GM12878 (cell line): ENCODE results near the gene INKA1. TPM values are rescaled to one million over a fixed set of nuclear protein-coding genes. Genes with fewer than 3 reads are reported as not detected.

Source experiments
- ATAC-seq: fragments of 200-7000 bp; cut with Tn5 transposase; 3 replicates; pipeline ENCODE4 v1.9.1; 2020; ENCODE audit warnings: mild to moderate bottlenecking, moderate library complexity
- BruUV-seq: library from RNA; stranded (reverse); fragments of 400-500 nt; replicated peaks from 2 replicates; lab custom pipeline; 2021; lab: Mats Ljungman, UMichigan
- CTCF ChIA-PET: fragments of 300-600 bp; sonication (Branson Sonifier 250); formaldehyde crosslinking; extraction: SDS; loops from one replicate; lab custom pipeline; 2021; ENCODE audit warnings: inconsistent platforms; lab: Yijun Ruan, JAX
- POLR2A ChIA-PET: fragments of 350-600 bp; formaldehyde crosslinking; extraction: SDS; loops from one replicate; lab custom pipeline; 2021; ENCODE audit warnings: inconsistent platforms; lab: Charles Lee
- RAD21 ChIA-PET: fragments of 300-600 bp; sonication (Branson Sonifier 250); formaldehyde crosslinking; loops from one replicate; lab custom pipeline; 2023; ENCODE audit warnings: antibody characterized with exemption; ENCODE audit not compliant: unreplicated experiment; lab: Charles Lee
- SMC1A ChIA-PET: fragments of 300-600 bp; sonication (Branson Sonifier 250); formaldehyde crosslinking; loops from one replicate; lab custom pipeline; 2023; ENCODE audit not compliant: unreplicated experiment, uncharacterized antibody; lab: Charles Lee
- DNase-seq: peaks from one replicate; pipeline ENCODE4 v3.0.0-alpha.2; 2011; ENCODE audit warnings: low read depth, low spot score
- FAIRE-seq: peaks from 3 replicates; lab custom pipeline; 2011; peaks lifted over from hg19 to GRCh38; lab: Jason Lieb, UNC
- H2AFZ ChIP-seq: 2 replicates; pipeline ENCODE4 v1.6.0; 2011; ENCODE audit warnings: low read depth, low read length, control low read depth; ENCODE audit not compliant: control insufficient read depth
- H3K27ac ChIP-seq: 2 replicates; pipeline ENCODE4 v1.5.1; 2011; ENCODE audit warnings: control low read depth; ENCODE audit not compliant: control insufficient read depth, insufficient read depth
- H3K27me3 ChIP-seq, 2 experiments: replicated peaks in 1 of 2; 2 replicates each; pipeline versions ENCODE4 v1.6.0 to v1.6.1; 2011; ENCODE audit warnings: low read length in 1 of 2; ENCODE audit not compliant: control insufficient read depth in 2 of 2, insufficient read depth in 2 of 2
- H3K36me3 ChIP-seq, 2 experiments: 2 replicates each; pipeline ENCODE4 v1.5.1; 2011; ENCODE audit warnings: low read length in 1 of 2; ENCODE audit not compliant: control insufficient read depth in 2 of 2, insufficient read depth in 2 of 2
- H3K4me1 ChIP-seq: 2 replicates; pipeline ENCODE4 v1.6.1; 2011; ENCODE audit warnings: mild to moderate bottlenecking, low read length, moderate library complexity, mixed read lengths; ENCODE audit not compliant: control insufficient read depth, insufficient read depth
- H3K4me2 ChIP-seq: 2 replicates; pipeline ENCODE4 v1.6.0; 2011; ENCODE audit warnings: control low read depth; ENCODE audit not compliant: control insufficient read depth, insufficient read depth
- H3K4me3 ChIP-seq: fragments of 200-600 bp; sonication (generic); 2 replicates; pipeline ENCODE4 v1.5.1; 2016
- H3K79me2 ChIP-seq: 2 replicates; pipeline ENCODE4 v1.6.0; 2011; ENCODE audit warnings: low read length; ENCODE audit not compliant: control insufficient read depth, insufficient read depth
- H3K9ac ChIP-seq: 2 replicates; pipeline ENCODE4 v1.8.0; 2011; ENCODE audit warnings: low read length, control low read depth, mixed read lengths; ENCODE audit not compliant: control insufficient read depth, insufficient read depth
- H3K9me3 ChIP-seq: replicated peaks from 3 replicates; pipeline ENCODE4 v1.5.1; 2011; ENCODE audit warnings: mild to moderate bottlenecking, low read length; ENCODE audit not compliant: control insufficient read depth, insufficient read depth
- H4K20me1 ChIP-seq: 2 replicates; pipeline ENCODE4 v1.6.0; 2011; ENCODE audit not compliant: control insufficient read depth, insufficient read depth
- CTCF ChIP-seq, 3 experiments: IDR thresholded peaks in 2 of 3; conservative IDR thresholded peaks in 1 of 3; 2 replicates each; pipeline ENCODE4 v1.5.1; 2011; ENCODE audit warnings: low read depth in 3 of 3, low read length in 3 of 3, mild to moderate bottlenecking in 3 of 3, control low read depth in 2 of 3, moderate library complexity in 2 of 3, inconsistent platforms in 1 of 3, mixed read lengths in 1 of 3; ENCODE audit not compliant: control insufficient read depth in 2 of 3, insufficient read depth in 1 of 3; ENCODE audit errors: extremely low read depth in 1 of 3
- NFXL1 ChIP-seq: fragments of 450-650 bp; IDR thresholded peaks from 2 replicates; pipeline ENCODE4 v1.6.1; 2017; ENCODE audit warnings: antibody characterized with exemption, mild to moderate bottlenecking, borderline replicate concordance
- PAX8 ChIP-seq: fragments of 450-650 bp; IDR thresholded peaks from 2 replicates; pipeline ENCODE4 v1.6.1; 2017; ENCODE audit warnings: mild to moderate bottlenecking, moderate library complexity
- RAD51 ChIP-seq: fragments of 450-650 bp; IDR thresholded peaks from 2 replicates; pipeline ENCODE4 v1.6.1; 2016; ENCODE audit warnings: moderate library complexity, mild to moderate bottlenecking, inconsistent platforms
- RB1 ChIP-seq: fragments of 450-650 bp; formaldehyde crosslinking; IDR thresholded peaks from 2 replicates; pipeline ENCODE4 v1.6.1; 2017; ENCODE audit warnings: mild to moderate bottlenecking, borderline replicate concordance
- ZBTB33 ChIP-seq: fragments of 450-650 bp; IDR thresholded peaks from 2 replicates; pipeline ENCODE4 v1.6.1; 2017; ENCODE audit warnings: mild to moderate bottlenecking
- WGBS: methylation state at CpG from one replicate; pipeline ENCODE4 v1.1.6; 2016; ENCODE audit warnings: low lambda C conversion rate; ENCODE audit not compliant: insufficient replicate concordance, insufficient coverage; ENCODE audit errors: missing lambda C conversion rate; 5-methylcytosine and 5-hydroxymethylcytosine counted together
- in situ Hi-C: fragments of 300-500 bp; cut with MboI; formaldehyde crosslinking; loops from 9 replicates; pipeline ENCODE4 v1.14.3; 2018; ENCODE audit warnings: mixed read lengths
- intact Hi-C: fragments of 100-400 bp; cut with micrococcal nuclease; formaldehyde crosslinking; loops from one replicate; pipeline ENCODE4 v1.14.2; 2022; ENCODE audit not compliant: unreplicated experiment
- polyA plus RNA-seq, 11 experiments: library from polyadenylated mRNA; depleted of rRNA in 4 of 11; unstranded in 6 of 11; stranded (reverse) in 5 of 11; fragments of >200 nt; fragmentation: Nextera tagmentation in 4 of 11; fragmentation: Illumina TruSeq in 1 of 11; extraction: Ambion mirVana in 4 of 11; extraction: Trizol in 1 of 11; gene quantifications; 1 replicate in 1 of 11; 2 replicates in 10 of 11; pipeline versions ENCODE4 v1.2.1 to v1.2.3, GENCODE V29; 2011 to 2016; ENCODE audit warnings: inconsistent platforms in 2 of 11, missing spikeins in 2 of 11, low read depth in 1 of 11
- total RNA-seq, 4 experiments: library from RNA; depleted of rRNA in 3 of 4; stranded (reverse); fragments of >200 nt in 3 of 4; fragmentation: Illumina TruSeq in 1 of 4; extraction: Trizol in 1 of 4; gene quantifications; 2 replicates each; pipeline versions ENCODE4 v1.2.1 to v1.2.3, GENCODE V29; 2013 to 2021
- TF ChIP-seq, protein P1 (sequence below): fragments of 450-650 bp; IDR thresholded peaks from 2 replicates; pipeline ENCODE4 v1.6.1; 2017; ENCODE audit warnings: mild to moderate bottlenecking, low read depth, inconsistent platforms; ENCODE audit not compliant: poor library complexity, severe bottlenecking

INKA1 gene
- total and polyA plus RNA-seq, 10 of the 15 experiments (the other 5 are each of a cell fraction or from before 2014, with no cell fraction given) = 0.32 to 10.5 (median 4.9) TPM

GRCh38 chr3:49786357-49787181 lies 16.5 kb upstream of the INKA1 start, which contains the start of gene IP6K1 (continued):
- TF ChIP-seq RAD51 (peak; percentile 98), PAX8 (no peak)

DNA sequence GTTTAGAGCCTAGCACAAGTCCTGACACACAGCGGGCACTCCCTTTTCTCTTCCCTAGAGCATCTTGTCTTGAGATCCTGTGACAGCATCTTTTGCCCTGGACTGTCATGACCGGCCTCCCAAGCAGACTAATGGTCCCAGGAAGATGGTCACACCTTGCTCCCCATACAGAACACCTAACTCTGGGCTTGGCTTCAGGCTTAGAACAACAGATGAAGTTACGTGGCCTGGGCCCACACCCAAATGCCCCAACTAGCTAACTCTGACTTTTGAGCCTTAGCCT lies 15.9 kb upstream of the INKA1 start:
- TF ChIP-seq RB1 = no peak
- TF ChIP-seq ZBTB33 = no peak
- no peak for TF ChIP-seq CTCF (IDR thresholded peaks at IDR 0.05 in 2 of 3, conservative IDR thresholded peaks at IDR 0.05 in 1 of 3; ENCODE audit: control insufficient read depth in 2 of 3, extremely low read depth in 1 of 3, insufficient read depth in 1 of 3, low read depth in 3 of 3, low read length in 3 of 3)
- TF ChIP-seq NFXL1 = no peak
- TF ChIP-seq, protein P1, sequence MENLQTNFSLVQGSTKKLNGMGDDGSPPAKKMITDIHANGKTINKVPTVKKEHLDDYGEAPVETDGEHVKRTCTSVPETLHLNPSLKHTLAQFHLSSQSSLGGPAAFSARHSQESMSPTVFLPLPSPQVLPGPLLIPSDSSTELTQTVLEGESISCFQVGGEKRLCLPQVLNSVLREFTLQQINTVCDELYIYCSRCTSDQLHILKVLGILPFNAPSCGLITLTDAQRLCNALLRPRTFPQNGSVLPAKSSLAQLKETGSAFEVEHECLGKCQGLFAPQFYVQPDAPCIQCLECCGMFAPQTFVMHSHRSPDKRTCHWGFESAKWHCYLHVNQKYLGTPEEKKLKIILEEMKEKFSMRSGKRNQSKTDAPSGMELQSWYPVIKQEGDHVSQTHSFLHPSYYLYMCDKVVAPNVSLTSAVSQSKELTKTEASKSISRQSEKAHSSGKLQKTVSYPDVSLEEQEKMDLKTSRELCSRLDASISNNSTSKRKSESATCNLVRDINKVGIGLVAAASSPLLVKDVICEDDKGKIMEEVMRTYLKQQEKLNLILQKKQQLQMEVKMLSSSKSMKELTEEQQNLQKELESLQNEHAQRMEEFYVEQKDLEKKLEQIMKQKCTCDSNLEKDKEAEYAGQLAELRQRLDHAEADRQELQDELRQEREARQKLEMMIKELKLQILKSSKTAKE = no peak
- no peak overlapping the region for H3K27ac ChIP-seq
- H3K27me3 ChIP-seq = no peaks in the 10 kb centered on the region
- CTCF ChIA-PET = interaction anchor here (1.2 to 2.0 kb wide), 6 partner anchors 15 to 143 kb away, joined by 3 to 9 read pairs (median 4); partner anchors contain the start of genes MON1A and UBA7
- SMC1A ChIA-PET = interaction anchor here (0.6 to 1.2 kb wide), 2 partner anchors 13 to 119 kb away, joined by 3 read pairs; partner anchors contain the start of gene CDHR4
- no peaks in the 10 kb centered on the region for H3K9me3 ChIP-seq
- H3K79me2 ChIP-seq = peaks cover 25% of the 10 kb centered on the region
- H3K4me1 ChIP-seq = peaks cover 9% of the 10 kb centered on the region
- H2AFZ ChIP-seq = peak overlapping the region; percentile 80
- intact Hi-C loops (loop anchor here (5.0 kb wide), 1 partner anchor 65 kb away; the partner anchor contains the start of gene GMPPB), in situ Hi-C loops (no loop called here)
- peak overlapping the region; percentile 75 for H3K4me2 ChIP-seq
- 67% methylated on average over 3 of the region's 3 CpGs for WGBS
- no peaks in the 10 kb centered on the region for H4K20me1 ChIP-seq
- peak overlapping the region; percentile 87 for H3K9ac ChIP-seq
- ATAC-seq (no peak), FAIRE-seq (peak; percentile 81), DNase-seq (no peak)
- peak overlapping the region; percentile 59 for H3K4me3 ChIP-seq
- POLR2A ChIA-PET = interaction anchor here (1.0 to 3.0 kb wide), 3 partner anchors 16 to 69 kb away, joined by 3 to 15 read pairs (median 3); partner anchors contain the start of genes INKA1 and TRAIP
- H3K36me3 ChIP-seq = no peaks in the 10 kb centered on the region
- TSS peak; percentile 99 for BruUV-seq
- RAD21 ChIA-PET = interaction anchor here (0.5 to 2.5 kb wide), 4 partner anchors 16 to 962 kb away, joined by 3 to 14 read pairs (median 4); partner anchors contain the start of gene INKA1
